ENCODE data around the gene SPAG16. TPM values are rescaled to one million over a fixed set of nuclear protein-coding genes. Genes with fewer than 3 reads are reported as not detected.

The SPAG16 gene
- total and polyA plus RNA-seq, 2 of the 13 experiments (the other 11 are each of a cell fraction or from before 2014, with no cell fraction given): 9.6 to 26.5 TPM

DNA sequence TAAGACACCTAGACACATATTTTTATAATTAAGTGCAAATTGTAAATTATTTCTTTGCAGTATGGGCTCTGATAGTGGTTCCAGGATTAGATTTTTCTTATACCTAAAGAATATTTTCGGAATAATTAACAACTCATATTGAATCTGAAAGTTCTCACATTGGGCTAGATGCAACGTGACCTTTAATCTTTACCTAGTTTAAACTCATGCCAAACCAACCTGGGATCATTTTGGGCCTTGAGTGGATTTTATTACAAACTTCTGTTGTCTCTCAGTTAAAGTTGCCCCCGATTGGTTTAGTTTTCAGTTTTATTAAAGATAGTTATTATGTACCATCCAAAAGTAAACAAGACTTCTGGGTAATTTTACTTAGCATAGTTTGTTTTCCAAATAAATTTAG, 896.4 kb downstream of the SPAG16 start (continued):
- no peak for TF ChIP-seq ZNF280B (CRISPR knock-in tag; IDR thresholded peaks at IDR 0.05; ENCODE audit: borderline replicate concordance)
- TF ChIP-seq, protein P1, sequence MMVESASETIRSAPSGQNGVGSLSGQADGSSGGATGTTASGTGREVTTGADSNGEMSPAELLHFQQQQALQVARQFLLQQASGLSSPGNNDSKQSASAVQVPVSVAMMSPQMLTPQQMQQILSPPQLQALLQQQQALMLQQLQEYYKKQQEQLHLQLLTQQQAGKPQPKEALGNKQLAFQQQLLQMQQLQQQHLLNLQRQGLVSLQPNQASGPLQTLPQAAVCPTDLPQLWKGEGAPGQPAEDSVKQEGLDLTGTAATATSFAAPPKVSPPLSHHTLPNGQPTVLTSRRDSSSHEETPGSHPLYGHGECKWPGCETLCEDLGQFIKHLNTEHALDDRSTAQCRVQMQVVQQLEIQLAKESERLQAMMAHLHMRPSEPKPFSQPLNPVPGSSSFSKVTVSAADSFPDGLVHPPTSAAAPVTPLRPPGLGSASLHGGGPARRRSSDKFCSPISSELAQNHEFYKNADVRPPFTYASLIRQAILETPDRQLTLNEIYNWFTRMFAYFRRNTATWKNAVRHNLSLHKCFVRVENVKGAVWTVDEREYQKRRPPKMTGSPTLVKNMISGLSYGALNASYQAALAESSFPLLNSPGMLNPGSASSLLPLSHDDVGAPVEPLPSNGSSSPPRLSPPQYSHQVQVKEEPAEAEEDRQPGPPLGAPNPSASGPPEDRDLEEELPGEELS (CRISPR knock-in tag; IDR thresholded peaks at IDR 0.05): no peak

DNA sequence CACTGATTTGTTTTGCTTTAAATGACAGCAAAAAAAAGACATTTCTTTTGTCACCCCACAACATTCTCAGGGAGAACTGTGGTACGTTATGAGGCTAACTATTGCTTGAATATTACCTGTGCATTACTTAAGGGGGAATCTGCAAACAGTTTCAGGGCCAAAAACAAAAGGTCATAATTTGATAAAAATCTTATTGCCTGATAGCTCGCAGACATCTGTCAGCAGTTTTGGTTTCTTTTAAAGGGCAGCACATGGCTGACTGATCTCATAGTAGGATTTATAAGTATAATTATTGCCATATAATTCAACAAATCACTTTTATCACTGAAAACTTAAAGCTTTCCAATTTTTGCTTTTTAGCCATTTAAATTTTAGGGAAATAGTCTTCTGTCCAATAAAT, 900.2 kb downstream of the SPAG16 start:
- TF ChIP-seq NR2F1 (CRISPR knock-in tag; IDR thresholded peaks at IDR 0.05) (no peak), ATRX (CRISPR knock-in tag; IDR thresholded peaks at IDR 0.05; ENCODE audit: borderline replicate concordance) (no peak), THRA (CRISPR knock-in tag; IDR thresholded peaks at IDR 0.05; ENCODE audit: borderline replicate concordance) (no peak), SP2 (CRISPR knock-in tag; IDR thresholded peaks at IDR 0.05) (no peak), ZNF7 (CRISPR knock-in tag; IDR thresholded peaks at IDR 0.05) (no peak), SIN3B (IDR thresholded peaks at IDR 0.05; ENCODE audit: low read length) (no peak), FOXA1 (IDR thresholded peaks at IDR 0.05) (no peak), FOXA1 (CRISPR knock-in tag; IDR thresholded peaks at IDR 0.05) (no peak), CSRNP1 (CRISPR knock-in tag; IDR thresholded peaks at IDR 0.05) (no peak), ZKSCAN1 (IDR thresholded peaks at IDR 0.05; ENCODE audit: low read length) (no peak), NR2F2 (IDR thresholded peaks at IDR 0.05; ENCODE audit: borderline replicate concordance, low read depth) (no peak)
- Histone ChIP-seq H3K36me3 (replicated peaks in 1 of 2; ENCODE audit: control insufficient read depth in 1 of 2, insufficient read depth in 2 of 2, low read length in 2 of 2) (no peaks in the 10 kb centered on the region), H3K27me3 (ENCODE audit: control insufficient read depth in 1 of 2, insufficient read depth in 2 of 2, low read length in 2 of 2) (no peaks in the 10 kb centered on the region; a peak in 1 of 5 replicates), H3K4me3 (replicated peaks in 1 of 3; ENCODE audit: insufficient read depth in 1 of 3, low read depth in 2 of 3, low read length in 3 of 3) (no peak overlapping the region), H3K79me2 (ENCODE audit: insufficient read depth, low read length) (no peaks in the 10 kb centered on the region), H3K4me1 (ENCODE audit: insufficient read depth, low read length) (no peaks in the 10 kb centered on the region), H3K9me3 (ENCODE audit: low read length) (no peaks in the 10 kb centered on the region), H4K20me1 (ENCODE audit: insufficient read depth, low read length) (no peaks in the 10 kb centered on the region), H2AFZ (ENCODE audit: low read length) (no peak overlapping the region), H3K4me2 (ENCODE audit: low read depth, low read length) (no peak overlapping the region), H3K27ac (ENCODE audit: extremely low read length, insufficient read depth, low read length) (no peak overlapping the region), H3K9ac (ENCODE audit: insufficient read depth, low read depth, low read length) (no peak overlapping the region)
- BruUV-seq (replicated peaks): no TSS peak
- FAIRE-seq (no peak), ATAC-seq (no peak), DNase-seq (ENCODE audit: low spot score) (no peak)
- in situ Hi-C loops (cut with HindIII; ENCODE audit: extremely low pct_ligation_motif_present, low pct_unique_long_range_greater_than_20kb) (no loop called here), intact Hi-C loops (cut with micrococcal nuclease; ENCODE audit: unreplicated experiment) (no loop called here)
- ChIA-PET CTCF (ENCODE audit: low intra/inter-chr PET ratio, low total read pairs) (no interaction called here), POLR2A (no interaction called here)
- WGBS (ENCODE audit: low lambda C conversion rate): 0% methylated on average over 2 of the region's 2 CpGs
